Stimulated activated CD4-positive, alpha-beta T cell treated with anti-CD3 and anti-CD28 coated beads, Interleukin-2, amount 100 ng/mL, for 24 hours (primary cell): ENCODE data around the gene PDIA2.

Experiments used
- DNase-seq, 2 donors: peaks; one replicate each; pipeline ENCODE4 v3.0.0-alpha.2; 2020

PDIA2 gene

DNA sequence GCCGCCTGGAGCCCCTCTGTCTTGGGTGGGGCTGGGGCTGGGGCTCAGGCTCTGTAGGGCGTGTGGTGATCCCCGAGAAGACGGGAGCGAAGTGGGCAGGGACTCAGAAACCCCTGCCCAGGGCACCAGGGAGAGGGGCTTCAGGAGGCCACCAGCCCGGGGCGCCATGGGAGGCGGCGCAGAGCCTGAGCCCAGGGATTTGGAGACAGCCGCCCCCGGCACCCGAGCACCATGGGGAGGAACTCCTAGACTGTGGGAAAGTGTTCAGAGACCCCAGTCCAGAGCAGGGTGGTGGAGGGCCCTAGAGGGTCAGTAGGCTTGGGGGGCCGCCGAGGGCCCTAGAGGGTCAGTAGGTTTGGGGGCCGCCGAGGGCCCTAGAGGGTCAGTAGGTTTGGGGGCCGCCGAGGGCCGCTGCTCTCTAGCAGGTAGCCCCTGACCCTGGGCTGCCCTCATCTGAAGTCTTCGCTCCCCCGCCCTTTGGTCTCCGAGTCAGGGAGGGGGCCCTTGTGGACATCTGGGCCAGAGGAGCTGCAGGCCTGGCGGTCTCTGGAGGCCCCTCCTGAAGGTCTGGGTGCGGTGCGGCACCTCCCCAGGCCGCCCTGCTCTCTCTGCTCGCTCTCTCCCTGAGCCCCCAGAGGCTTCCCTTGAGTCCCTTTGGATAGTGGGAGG is 1.8 kb upstream of the PDIA2 start:
- no peak for DNase-seq

DNA sequence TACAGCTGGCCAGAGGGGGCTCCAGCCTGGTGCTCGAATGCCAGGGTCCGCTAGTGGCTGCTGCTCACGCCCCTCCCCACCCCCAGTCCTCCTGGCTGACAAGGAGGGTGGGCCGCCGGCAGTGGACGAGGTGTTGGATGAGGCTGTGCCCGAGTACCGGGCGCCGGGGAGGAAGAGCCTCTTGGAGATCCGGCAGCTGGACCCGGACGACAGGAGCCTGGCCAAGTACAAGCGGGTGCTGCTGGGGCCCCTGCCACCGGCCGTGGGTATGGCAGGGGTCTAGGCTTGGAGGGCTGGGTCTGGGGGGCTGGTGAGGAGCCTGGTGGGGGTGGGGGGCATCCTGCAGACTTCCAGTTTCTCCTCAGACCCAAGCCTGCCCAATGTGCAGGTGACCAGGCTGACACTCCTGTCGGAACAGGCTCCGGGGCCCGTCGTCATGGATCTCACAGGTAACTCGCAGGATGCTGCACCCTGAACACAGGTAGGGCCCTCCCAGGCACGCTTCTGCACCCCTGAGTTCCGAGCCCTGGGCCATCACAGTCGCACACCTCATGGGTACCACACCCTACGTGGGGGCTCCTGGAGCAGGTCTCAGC is 1.2 kb upstream of the PDIA2 start:
- DNase-seq: no peak

DNA sequence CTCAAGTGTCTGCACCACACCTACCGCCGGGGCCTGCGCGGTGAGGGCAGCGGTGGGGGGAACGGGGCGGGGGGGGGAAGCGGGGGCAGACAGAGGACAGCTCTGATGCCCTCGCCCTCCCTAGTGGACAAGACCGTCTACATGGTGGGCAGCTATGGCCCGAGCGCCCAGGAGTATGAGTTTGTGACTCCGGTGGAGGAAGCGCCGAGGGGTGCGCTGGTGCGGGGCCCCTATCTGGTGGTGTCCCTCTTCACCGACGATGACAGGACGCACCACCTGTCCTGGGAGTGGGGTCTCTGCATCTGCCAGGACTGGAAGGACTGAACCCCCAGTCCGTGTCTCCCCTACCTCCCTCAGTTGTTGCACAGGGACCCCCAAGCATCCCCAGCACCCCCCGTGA is 473 bp upstream of the PDIA2 start:
- no peak for DNase-seq

DNA sequence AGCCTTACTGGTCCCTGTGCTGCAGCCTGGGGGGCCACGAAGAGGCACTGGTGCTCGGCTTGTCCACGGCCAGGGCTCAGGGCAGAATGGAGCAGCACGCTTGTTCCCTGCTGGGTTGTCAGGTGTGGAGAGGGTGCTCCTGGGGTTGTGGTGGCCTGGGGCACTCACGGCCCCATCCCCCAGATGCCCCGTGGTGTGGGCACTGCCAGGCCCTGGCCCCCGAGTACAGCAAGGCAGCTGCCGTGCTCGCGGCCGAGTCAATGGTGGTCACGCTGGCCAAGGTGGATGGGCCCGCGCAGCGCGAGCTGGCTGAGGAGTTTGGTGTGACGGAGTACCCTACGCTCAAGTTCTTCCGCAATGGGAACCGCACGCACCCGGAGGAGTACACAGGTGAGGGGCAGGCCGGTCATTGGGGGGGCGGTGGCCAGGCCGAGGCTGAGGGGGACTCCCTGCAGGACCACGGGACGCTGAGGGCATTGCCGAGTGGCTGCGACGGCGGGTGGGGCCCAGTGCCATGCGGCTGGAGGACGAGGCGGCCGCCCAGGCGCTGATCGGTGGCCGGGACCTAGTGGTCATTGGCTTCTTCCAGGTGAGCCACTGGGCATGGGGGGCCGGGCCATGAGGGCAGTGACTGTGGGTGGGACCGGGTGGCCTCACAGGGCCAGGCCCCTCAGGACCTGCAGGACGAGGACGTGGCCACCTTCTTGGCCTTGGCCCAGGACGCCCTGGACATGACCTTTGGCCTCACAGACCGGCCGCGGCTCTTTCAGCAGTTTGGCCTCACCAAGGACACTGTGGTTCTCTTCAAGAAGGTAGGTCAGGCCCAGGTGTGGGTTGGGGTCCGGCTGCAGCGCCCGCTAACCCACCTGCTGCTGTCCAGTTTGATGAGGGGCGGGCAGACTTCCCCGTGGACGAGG is 1.5 kb downstream of the PDIA2 start:
- no peak for DNase-seq

DNA sequence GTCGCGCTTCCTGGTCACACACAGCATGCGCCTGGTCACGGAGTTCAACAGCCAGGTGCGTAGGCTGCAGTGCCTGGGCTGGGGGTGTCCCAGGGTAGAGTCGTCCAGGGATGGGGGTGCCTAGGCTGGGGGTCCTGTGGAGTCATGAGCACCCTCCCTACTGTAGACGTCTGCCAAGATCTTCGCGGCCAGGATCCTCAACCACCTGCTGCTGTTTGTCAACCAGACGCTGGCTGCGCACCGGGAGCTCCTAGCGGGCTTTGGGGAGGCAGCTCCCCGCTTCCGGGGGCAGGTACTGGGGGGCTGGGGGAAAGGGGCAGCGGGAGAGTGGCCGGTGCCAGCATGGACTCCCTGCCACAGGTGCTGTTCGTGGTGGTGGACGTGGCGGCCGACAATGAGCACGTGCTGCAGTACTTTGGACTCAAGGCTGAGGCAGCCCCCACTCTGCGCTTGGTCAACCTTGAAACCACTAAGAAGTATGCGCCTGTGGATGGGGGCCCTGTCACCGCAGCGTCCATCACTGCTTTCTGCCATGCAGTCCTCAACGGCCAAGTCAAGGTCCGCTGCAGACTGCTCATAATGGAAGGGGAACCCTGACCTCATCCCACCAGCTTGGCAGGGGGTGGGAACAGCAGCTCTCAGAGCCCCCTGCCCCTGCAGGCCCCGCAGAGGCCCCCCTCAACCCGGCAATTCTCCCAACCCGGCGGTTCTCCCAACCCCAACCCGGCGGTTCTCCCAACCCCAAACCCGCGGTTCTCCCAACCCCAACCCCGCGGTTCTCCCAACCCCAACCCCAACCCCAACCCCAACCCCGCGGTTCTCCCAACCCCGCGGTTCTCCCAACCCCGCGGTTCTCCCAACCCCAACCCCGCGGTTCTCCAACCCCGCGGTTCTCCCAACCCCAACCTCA is 2.4 kb downstream of the PDIA2 start:
- no peak for DNase-seq

DNA sequence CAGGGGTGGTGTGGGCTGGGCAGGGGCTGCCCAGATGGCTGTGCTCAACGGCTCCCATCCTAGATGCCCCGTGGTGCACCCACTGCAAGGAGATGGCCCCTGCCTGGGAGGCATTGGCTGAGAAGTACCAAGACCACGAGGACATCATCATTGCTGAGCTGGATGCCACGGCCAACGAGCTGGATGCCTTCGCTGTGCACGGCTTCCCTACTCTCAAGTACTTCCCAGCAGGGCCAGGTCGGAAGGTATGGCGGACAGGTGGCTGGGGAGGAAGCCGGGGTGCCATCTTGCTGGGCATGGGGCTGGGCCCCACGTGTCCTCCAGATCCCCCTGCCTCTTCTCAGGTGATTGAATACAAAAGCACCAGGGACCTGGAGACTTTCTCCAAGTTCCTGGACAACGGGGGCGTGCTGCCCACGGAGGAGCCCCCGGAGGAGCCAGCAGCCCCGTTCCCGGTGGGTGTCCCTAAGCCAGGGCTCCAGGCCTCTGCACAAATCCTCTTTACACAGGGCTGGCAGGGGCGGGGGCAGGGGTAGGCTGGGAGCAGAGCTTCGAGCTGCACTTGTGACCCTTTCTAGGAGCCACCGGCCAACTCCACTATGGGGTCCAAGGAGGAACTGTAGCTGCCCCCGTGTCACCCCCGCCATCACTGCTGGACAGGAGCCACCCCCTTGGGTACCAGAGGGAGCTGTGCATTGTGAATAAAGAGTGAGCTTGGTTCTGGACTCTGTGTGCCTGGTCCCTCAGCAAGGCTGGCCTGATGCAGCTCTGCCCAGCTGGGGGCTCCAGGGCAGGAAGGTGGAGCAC is 3.7 kb downstream of the PDIA2 start:
- no peak for DNase-seq

DNA sequence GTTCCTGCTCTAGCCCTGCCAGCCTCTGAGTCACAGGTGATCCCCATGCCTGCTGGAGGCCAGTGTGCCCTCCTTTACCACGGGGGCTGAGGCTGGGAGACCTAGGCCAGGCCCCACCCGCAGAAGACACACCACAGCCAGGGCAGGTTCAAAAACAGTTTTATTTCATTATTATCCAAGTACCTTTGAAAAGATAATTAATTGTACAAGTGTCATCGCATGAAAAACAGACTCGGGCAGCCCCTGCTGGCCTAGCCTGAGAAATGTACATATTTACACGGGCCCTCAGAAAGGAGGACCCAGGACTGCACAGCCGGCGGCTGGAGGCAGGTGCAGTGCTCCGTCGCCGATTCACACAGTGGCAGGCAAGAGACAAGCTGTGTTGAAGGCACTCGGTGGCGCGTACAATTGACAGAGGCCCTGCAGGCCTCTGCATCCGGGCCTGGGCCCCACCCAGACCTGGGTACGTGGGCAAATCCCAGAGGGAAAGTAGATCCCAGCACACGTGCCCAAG is 4.4 kb downstream of the PDIA2 start:
- DNase-seq: no peak

DNA sequence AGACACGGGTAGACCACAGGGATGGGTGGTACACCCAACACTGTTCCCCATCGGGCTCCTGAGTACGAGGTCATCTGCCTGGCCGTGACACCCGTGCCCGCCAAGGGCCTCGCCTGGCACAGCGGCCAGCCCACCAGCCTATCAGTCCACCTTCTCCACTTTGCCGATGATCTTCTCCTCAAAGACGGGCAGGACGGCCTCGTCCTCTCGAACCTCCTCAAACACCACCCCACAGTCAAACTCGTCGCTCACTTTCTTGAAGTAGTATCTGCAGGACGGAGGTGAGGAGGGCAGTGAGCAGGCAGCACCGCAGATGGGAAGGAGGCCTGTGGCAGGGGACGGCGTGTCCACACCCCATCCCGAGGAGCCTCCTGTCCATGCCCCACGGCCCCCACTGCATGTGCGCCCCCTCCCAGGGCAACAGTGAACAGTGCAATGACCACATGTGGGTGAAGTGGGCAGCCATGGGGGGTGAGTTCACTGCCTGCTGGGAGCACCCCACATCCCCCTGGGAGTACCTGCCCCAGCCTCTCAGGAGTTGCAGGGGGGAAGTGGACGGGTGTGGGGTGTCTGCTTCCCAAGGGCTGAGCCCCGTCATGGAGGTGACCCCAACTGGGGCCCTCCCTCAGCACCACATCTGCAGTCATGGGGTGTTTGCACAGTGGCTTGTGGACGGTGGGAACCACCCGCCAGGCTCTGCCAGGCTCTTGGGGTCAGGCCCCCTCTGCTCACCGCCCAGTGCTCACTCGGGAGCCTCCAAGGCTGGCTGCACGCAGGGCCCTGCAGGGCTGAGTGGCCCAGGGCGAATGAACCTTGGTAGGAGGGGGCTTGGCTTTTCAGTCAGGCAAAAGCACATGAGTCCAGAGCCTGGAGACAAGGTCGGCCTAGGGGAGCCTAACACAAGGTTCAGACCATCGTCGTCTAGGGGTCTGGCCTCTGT is 5.3 kb downstream of the PDIA2 start:
- DNase-seq: no peak

DNA sequence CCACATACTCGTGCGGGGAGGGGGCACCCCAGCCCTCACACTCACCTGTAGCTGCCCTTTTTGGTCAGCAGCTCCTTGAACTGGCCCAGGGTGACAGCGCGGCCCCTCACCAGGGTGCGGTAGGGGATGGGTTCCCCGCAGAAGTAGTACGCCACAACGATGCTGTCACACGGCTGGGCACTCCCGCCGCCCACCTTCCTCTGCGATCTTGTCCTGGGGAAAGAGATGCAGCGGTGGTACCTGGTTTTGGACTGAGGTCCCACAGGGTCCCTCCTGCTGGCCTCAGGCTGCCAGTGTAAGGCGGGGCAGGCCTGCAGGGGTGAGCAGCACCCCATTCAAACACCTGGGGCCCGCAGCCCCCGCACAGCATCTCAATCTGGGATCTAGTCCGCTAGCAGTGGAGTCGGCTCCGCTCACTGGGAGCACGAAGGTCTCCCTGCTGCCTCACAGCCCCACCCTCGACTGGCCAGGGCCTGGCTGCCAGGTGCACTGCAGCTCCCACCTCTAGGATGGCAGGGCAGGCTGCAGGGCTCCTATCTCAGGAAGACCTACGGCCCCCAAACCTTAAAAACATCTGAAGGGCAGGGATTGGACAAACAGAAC is 6.5 kb downstream of the PDIA2 start:
- no peak for DNase-seq

DNA sequence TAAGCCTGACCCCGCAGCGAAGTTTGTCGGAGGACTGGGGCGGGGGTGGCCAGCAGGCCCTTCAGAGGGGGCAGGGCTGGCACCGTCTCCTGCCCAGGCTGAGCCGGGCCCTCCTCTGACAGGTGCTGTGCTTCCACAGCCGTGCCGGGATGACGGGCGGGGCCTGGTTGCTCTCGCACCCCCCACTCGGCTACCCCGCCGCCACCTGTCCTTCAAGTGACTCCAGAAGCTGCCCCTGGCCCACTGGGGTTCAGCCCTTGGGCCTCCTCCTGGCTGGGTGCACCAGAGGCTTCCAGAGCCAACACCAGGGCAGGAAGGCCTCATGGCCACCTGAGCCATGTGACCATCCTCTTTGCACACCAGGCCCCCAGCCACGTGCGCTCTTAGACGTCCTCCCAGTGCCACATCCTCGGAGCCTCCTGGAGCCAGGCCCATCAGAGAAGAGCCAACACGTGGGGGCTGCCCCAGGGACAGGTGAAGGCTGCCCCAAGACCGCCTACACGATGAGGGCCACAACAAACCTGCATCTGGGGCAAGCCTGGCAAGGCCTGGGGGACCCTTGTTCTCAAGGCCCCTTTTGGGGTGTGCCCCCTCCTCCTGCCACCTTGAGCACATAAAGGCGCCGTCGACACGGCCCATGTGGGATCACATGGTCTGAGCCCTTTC is 7.2 kb downstream of the PDIA2 start:
- DNase-seq: no peak

DNA sequence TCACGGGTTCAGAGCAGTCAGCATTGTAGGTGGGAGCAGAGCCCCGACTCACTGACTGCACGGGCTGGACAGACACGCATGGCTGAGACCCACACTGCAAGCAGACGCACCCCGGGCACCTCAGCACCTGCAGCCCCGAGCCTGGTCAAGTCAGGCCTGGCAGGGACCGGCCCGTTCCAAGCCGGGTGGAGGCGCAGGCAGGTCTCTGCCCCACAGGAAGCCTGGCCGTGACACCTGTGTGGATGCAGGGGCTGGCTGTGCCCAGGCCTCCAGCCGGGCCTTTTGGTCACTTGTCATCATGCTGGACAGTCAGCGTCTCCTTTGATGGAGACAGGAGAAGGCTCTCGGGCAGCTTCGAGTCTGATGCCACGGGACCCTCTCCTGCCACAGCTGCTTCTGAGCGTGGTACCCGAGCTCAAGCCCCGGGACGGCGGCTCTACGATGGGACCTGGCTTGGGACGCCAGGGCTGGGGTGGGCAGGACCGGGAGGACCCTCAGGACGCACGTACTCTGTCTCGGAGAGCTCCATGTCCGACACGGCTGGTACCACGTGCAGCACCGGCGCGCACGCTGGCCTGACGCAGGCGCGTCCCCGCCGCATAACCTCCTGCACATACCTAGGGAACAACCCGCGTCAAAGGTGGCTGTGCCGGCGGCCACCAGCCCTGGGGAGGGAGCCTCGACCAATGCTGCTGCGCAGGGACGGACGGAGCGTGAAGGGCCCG is 7.9 kb downstream of the PDIA2 start:
- DNase-seq: no peak

DNA sequence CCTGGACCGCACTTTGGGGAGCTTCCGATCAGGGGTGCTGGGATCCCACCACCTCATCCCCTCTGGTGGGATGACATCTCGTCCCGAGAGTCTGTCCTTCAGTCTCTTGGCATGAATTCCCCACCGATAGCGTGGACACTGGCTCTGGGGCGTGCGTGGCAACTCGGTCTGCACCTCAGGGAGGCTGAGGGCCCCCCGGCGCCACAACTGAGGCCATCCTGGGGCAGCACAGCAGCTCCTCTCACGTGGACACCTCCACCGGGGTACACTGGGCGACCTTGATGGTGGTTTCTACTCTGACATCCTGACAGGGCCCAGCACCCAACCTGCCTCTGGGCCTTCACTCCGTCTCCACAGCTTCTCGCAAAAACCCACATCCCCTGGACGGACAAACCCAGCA is 8.6 kb downstream of the PDIA2 start:
- no peak for DNase-seq

DNA sequence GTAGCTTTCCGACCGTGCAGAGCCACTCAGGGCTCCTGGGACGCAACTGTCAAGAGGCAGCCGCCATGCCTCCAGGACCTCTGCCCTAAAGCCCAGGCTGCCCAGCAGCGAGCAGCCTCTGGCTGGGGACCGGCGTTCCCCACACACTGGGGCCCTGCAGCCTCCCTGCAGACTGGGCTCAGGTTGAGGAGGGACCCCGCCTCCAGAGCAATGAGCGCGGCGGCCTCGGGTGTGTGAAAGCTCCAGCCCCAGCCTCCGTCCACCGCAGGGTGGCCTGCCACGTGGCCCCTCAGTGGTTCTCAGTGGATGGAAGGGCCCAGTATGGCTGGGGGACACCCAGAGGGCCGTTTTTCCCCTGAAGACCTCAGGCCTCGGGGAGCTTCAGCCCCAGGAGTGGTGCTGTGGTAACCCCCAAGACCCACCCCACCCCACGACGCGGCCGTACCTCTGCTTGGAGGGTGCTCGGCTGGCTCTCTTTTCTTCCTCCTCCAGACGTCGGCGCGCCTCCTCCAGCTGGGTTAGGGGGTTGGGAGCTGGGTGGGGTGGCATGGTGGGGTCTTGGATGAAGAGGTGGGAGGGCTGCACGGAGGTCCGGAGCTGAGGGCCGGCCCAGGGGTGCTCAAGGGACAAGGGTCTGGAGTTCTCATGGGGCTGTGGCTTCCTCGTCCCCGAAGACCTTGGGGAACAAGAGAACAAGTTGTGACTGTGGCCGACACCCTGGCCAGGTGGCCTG is 10.2 kb downstream of the PDIA2 start:
- no peak for DNase-seq

DNA sequence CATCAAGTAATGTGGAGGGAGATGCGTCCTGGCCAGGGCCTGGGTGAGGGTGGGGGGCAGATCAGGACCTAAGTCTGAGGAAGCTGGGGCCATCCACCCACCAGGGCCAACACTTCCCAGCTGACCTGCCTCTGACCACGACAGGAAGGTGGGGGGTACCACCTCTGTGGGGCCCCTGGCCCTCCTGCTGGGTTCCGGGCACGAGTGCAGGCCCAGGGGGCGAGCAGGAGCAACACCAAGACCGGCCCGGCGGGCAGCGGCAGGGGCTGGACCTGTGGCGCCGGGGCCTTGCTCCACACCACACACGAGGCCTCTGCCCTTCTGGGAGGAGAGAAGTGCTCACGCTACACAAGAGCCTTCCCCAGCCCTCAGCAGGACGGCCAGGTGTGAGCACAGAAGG is 13.3 kb downstream of the PDIA2 start:
- no peak for DNase-seq

DNA sequence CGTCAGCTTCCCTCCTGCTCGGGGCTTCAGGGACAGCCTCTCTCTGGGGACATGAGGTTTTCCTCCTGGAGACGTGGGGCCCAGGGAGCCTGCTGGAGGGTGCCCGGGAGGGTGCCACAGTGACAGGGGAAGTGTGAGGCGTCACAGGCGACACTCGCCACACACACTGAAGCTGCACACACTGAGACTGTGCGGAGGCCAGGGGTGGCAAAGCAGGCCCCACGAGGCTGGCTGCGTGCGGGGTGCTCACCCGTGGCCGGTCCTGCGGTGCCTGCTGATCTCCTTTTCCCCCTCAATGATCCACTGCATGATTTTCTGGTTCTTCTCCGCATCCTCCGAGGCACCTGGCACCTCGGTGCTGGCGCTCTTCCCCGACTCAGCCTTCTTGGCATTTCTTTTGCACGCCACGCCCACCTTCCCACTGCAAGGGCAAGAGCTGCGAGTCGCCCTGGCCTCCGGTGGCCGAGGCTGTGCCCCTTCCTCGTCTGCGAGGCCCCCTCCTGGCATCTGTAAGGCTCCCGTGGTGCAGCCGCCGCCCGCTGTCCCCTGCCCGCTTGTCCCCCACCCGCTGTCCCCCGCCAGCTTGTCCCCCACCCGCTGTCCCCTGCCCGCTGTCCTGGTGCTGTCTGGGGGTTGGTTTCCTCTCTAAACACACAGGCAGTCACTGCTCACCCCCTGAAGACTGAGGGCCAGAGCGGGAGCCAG is 14.0 kb downstream of the PDIA2 start:
- DNase-seq: no peak

DNA sequence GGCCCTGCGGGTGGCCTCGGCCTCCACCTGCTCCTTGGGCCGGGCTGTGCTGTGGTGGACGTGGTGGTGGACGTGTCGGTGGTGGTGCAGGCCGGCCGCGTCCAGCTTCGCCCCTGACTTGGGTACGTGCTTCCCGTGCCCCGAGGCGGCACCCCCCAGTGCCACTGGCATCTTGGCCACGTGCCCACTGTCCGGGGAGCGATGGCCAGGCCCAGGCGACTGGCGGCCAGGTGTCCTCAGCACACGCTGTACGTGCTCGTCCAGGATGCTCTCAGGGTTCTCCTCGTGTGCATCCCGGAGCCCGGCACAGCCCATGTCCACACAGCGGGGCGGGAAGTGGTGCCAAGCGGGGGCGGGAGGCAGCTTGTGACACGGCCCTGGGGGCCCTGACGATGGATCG is 14.9 kb downstream of the PDIA2 start:
- DNase-seq: no peak

DNA sequence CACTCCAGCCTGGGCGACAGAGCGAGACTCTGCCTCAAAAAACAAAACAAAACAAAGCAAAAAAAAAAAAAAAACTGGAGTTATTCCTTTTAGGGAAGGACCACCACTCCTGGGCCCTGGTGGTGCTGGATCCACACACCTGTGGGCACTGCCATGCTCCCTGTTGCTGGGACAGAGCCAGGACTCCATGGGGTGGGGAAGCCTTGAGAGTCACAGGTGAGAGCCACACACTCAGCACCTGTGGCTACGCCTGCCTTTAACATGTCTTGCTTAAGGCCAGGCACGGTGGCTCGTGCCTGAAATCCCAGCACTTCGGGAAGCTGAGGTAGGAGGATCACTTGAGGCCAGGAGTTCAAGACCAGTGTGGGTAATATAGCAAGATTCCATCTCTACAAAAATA is 18.3 kb downstream of the PDIA2 start:
- DNase-seq: no peak

DNA sequence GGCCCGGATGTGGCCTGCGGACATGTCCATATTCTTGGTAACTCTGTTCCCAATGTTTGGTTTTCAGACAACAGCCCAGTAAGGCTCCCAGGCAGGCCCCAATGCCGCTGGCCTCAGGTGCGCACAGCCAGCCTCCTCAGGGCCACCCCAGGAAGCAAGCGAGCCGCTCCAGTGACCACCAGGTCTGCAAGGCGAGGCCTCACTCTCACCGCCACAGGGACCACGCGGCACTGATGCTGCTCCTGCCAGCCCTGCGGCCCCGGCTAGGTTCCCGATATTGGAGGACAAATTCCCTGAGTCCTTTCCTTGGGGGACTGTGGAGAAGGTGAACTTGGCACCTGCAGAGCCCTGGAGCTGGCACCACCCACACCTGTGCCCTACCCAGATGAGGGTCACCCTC is 19.0 kb downstream of the PDIA2 start:
- DNase-seq: no peak
